GM06990 (cell line): ENCODE measurements around the gene APBB1IP.
"Not testable (repeated sequence)": the region's sequence is repeated elsewhere in the genome, so short reads cannot be mapped to it uniquely, and the experiment has no call there.

Experiments
- DNase-seq: peaks from one replicate; pipeline ENCODE4 v3.0.0-alpha.2; 2011; ENCODE audit not compliant: insufficient read length; ENCODE audit errors: extremely low read depth
- H3K27me3 ChIP-seq: replicated peaks from 2 replicates; pipeline ENCODE4 v1.6.0; 2011; ENCODE audit warnings: low read length; ENCODE audit not compliant: control insufficient read depth, insufficient read depth
- H3K36me3 ChIP-seq: 2 replicates; pipeline ENCODE4 v1.5.1; 2011; ENCODE audit warnings: low read length; ENCODE audit not compliant: control insufficient read depth, insufficient read depth
- H3K4me3 ChIP-seq: replicated peaks from 2 replicates; pipeline ENCODE4 v1.5.1; 2011; ENCODE audit warnings: low read depth, mild to moderate bottlenecking, control low read depth, low read length
- TF ChIP-seq, protein P1 (sequence below): IDR thresholded peaks from 2 replicates; pipeline ENCODE4 v1.5.1; 2011; ENCODE audit warnings: low read length, control low read depth, mild to moderate bottlenecking, inconsistent platforms; ENCODE audit not compliant: insufficient read depth, poor library complexity, severe bottlenecking

Gene APBB1IP

GRCh38 chr10:26573674-26574073 is 135.5 kb downstream of the APBB1IP start:
- Histone ChIP-seq H3K36me3 (0 out of 2 replicates have a peak, but pooled peaks cover under 1% of the 10 kb centered on the region), H3K27me3 (no peaks in the 10 kb centered on the region), H3K4me3 (no peak overlapping the region)
- TF ChIP-seq, protein P1, sequence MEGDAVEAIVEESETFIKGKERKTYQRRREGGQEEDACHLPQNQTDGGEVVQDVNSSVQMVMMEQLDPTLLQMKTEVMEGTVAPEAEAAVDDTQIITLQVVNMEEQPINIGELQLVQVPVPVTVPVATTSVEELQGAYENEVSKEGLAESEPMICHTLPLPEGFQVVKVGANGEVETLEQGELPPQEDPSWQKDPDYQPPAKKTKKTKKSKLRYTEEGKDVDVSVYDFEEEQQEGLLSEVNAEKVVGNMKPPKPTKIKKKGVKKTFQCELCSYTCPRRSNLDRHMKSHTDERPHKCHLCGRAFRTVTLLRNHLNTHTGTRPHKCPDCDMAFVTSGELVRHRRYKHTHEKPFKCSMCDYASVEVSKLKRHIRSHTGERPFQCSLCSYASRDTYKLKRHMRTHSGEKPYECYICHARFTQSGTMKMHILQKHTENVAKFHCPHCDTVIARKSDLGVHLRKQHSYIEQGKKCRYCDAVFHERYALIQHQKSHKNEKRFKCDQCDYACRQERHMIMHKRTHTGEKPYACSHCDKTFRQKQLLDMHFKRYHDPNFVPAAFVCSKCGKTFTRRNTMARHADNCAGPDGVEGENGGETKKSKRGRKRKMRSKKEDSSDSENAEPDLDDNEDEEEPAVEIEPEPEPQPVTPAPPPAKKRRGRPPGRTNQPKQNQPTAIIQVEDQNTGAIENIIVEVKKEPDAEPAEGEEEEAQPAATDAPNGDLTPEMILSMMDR = peak; percentile 4
- no peak for DNase-seq

- Histone ChIP-seq H3K27me3 (no peaks in the 10 kb centered on the region), H3K36me3 (no peaks in the 10 kb centered on the region), H3K4me3 (no peak overlapping the region)
- DNase-seq = peak; percentile 77
- TF ChIP-seq, protein P1 = no peak
Observed at GRCh38 chr10:26574783-26575182, 136.6 kb downstream of the APBB1IP start.

DNA sequence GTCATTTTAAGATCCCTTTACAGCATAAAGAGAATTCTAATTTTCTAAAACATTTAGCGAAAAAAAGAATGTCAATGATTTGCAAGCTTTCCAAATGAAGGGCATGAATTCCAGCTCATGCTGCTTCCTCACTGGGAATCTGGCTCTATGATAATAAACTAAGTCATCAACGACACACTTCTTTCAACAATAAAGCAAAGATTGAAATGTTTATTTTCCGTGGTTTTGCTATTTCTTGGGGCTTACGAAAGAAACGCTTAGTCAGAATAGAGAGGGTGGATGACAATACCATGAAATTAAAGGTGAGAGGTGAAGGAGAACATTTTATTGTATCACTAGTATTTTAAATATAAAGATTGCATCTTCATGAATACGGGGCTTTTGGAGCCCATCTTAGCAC is 140.2 kb downstream of the APBB1IP start:
- not testable (repeated sequence) for H3K27me3 ChIP-seq, H3K4me3 ChIP-seq, DNase-seq, H3K36me3 ChIP-seq

GRCh38 chr10:26579256-26580063 is 141.3 kb downstream of the APBB1IP start:
- no peak for DNase-seq
- TF ChIP-seq, protein P1 = no peak
- H3K4me3 ChIP-seq = no peak overlapping the region
- H3K36me3 ChIP-seq = no peaks in the 10 kb centered on the region
- no peaks in the 10 kb centered on the region for H3K27me3 ChIP-seq

- no peaks in the 10 kb centered on the region for H3K27me3 ChIP-seq
- no peak for DNase-seq
- TF ChIP-seq, protein P1 = no peak
- no peaks in the 10 kb centered on the region for H3K36me3 ChIP-seq
- no peak overlapping the region for H3K4me3 ChIP-seq
Observed at GRCh38 chr10:26586211-26586610, 148.1 kb downstream of the APBB1IP start.

- H3K4me3 ChIP-seq = no peak overlapping the region
- no peaks in the 10 kb centered on the region for H3K27me3 ChIP-seq
- DNase-seq = no peak
- TF ChIP-seq, protein P1 = no peak
- H3K36me3 ChIP-seq = no peaks in the 10 kb centered on the region
Observed at GRCh38 chr10:26588611-26589010, 150.5 kb downstream of the APBB1IP start.

GRCh38 chr10:26589813-26590212 is 151.7 kb downstream of the APBB1IP start:
- DNase-seq, H3K27me3 ChIP-seq, H3K4me3 ChIP-seq, H3K36me3 ChIP-seq: not testable (repeated sequence)
